Measurements from ENCODE around the gene AMOTL2.

AMOTL2 gene

DNA sequence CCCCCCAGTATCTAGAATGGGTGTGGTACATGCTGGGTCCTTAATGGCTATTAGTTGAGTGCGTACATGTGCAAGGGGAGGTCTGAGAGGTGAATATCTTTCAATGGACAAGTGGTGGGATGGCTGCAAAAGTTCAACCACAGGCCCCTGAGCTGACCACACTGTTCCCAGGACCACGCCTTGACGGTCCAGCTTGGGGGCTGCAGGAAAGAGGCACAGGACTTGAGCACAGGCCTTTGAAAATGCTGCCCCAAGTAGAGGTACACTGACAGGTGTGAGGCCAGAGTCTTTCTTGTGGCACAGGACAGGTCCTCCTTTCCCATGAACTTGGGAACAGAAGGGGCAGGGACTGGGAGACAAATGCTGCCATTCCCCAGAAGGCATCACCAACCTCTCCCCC is 24.0 kb downstream of the AMOTL2 start:
- H3K14ac ChIP-seq (ENCODE audit: low read length in 2 of 2): no peak overlapping the region
- peaks cover 19 to 28% of the 10 kb centered on the region in 2 experiments for H3K36me3 ChIP-seq (ENCODE audit: control insufficient read depth in 1 of 2, insufficient read depth in 2 of 2, low read depth in 1 of 2, low read length in 2 of 2)
- H4K8ac ChIP-seq (ENCODE audit: low read length): no peak overlapping the region
- H2AFZ ChIP-seq (ENCODE audit: low read depth, low read length): no peak overlapping the region
- H2BK12ac ChIP-seq (ENCODE audit: low read length in 2 of 2): no peak overlapping the region
- H3K9ac ChIP-seq (ENCODE audit: low read length): no peak overlapping the region
- DNase-seq: no peak
- no peak overlapping the region for H2BK120ac ChIP-seq (ENCODE audit: low read depth, low read length)
- H3K79me1 ChIP-seq (replicated peaks; ENCODE audit: low read length, poor library complexity, severe bottlenecking): peaks cover 2% of the 10 kb centered on the region
- no peaks in the 10 kb centered on the region for H3K27me3 ChIP-seq (ENCODE audit: control insufficient read depth in 1 of 2, insufficient read depth in 1 of 2, low read length in 2 of 2)
- no peak overlapping the region for H3K4ac ChIP-seq (ENCODE audit: low read depth in 1 of 2, low read length in 2 of 2)
- no peak overlapping the region for H3K23ac ChIP-seq (ENCODE audit: low read length in 2 of 2)
- no peak overlapping the region for H2BK15ac ChIP-seq (ENCODE audit: low read depth, poor library complexity, severe bottlenecking)
- peak overlapping the region; percentile 25 for H4K91ac ChIP-seq (ENCODE audit: low read length)
- no peak overlapping the region for H3K18ac ChIP-seq (ENCODE audit: low read depth in 1 of 2, low read length in 2 of 2)
- 96% methylated on average over 3 of the region's 3 CpGs for WGBS
- H2AK5ac ChIP-seq (ENCODE audit: low read length, severe bottlenecking): peak overlapping the region; percentile 16
- H3K9me3 ChIP-seq (ENCODE audit: control insufficient read depth, low read length): peaks cover 23% of the 10 kb centered on the region
- H3K4me1 ChIP-seq (ENCODE audit: control insufficient read depth, insufficient read depth, low read depth, low read length): peaks cover 32% of the 10 kb centered on the region
- H2BK5ac ChIP-seq (ENCODE audit: low read depth, low read length, poor library complexity, severe bottlenecking): no peak overlapping the region
- no peak overlapping the region for H3K4me3 ChIP-seq (ENCODE audit: insufficient read depth in 1 of 2, low read depth in 1 of 2, low read length in 2 of 2)
- no peak overlapping the region for H3K27ac ChIP-seq (ENCODE audit: low read length, poor library complexity, severe bottlenecking)
- H3K4me2 ChIP-seq (ENCODE audit: low read length, poor library complexity, severe bottlenecking): no peak overlapping the region

DNA sequence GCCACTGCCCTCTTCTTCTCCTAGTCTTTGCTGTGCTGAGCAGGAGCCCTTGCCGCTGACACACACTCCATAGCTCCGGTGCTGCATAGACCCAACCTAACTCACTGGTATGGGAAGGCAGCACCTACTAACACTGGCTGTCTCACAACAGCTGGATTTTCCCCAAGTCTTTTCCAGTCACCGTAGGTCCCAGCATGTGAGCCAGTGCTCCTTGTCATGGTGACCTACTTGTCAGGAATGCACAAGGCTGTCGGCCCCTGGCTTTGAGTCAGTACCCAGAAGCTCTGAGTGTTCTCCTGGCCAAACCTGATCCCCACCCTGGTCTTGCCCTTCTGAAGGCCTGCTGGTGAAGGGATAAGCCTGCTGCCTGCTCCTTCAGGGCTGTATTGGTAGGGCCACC is 25.7 kb downstream of the AMOTL2 start:
- H3K79me1 ChIP-seq (replicated peaks; ENCODE audit: low read length, poor library complexity, severe bottlenecking): no peaks in the 10 kb centered on the region
- no peak overlapping the region for H2BK5ac ChIP-seq (ENCODE audit: low read depth, low read length, poor library complexity, severe bottlenecking)
- no peak overlapping the region for H3K9ac ChIP-seq (ENCODE audit: low read length)
- H2BK12ac ChIP-seq (ENCODE audit: low read length in 2 of 2): peak overlapping the region in 1 of 2 experiments; percentile 4
- H3K4me3 ChIP-seq (ENCODE audit: insufficient read depth in 1 of 2, low read depth in 1 of 2, low read length in 2 of 2): no peak overlapping the region
- H3K9me3 ChIP-seq (ENCODE audit: control insufficient read depth, low read length): peaks cover 23% of the 10 kb centered on the region
- no peak overlapping the region for H3K23ac ChIP-seq (ENCODE audit: low read length in 2 of 2)
- peak; percentile 64 for DNase-seq
- H3K14ac ChIP-seq (ENCODE audit: low read length in 2 of 2): peak overlapping the region in 1 of 2 experiments; percentile 58
- H2BK15ac ChIP-seq (ENCODE audit: low read depth, poor library complexity, severe bottlenecking): no peak overlapping the region
- H3K36me3 ChIP-seq (ENCODE audit: control insufficient read depth in 1 of 2, insufficient read depth in 2 of 2, low read depth in 1 of 2, low read length in 2 of 2): peaks cover 4 to 11% of the 10 kb centered on the region in 2 experiments
- no peak overlapping the region for H2AFZ ChIP-seq (ENCODE audit: low read depth, low read length)
- H2BK120ac ChIP-seq (ENCODE audit: low read depth, low read length): no peak overlapping the region
- no peak overlapping the region for H3K18ac ChIP-seq (ENCODE audit: low read depth in 1 of 2, low read length in 2 of 2)
- WGBS: 64% methylated on average over 4 of the region's 4 CpGs
- no peak overlapping the region for H4K91ac ChIP-seq (ENCODE audit: low read length)
- no peak overlapping the region for H3K27ac ChIP-seq (ENCODE audit: low read length, poor library complexity, severe bottlenecking)
- no peak overlapping the region for H3K4me2 ChIP-seq (ENCODE audit: low read length, poor library complexity, severe bottlenecking)
- H3K27me3 ChIP-seq (ENCODE audit: control insufficient read depth in 1 of 2, insufficient read depth in 1 of 2, low read length in 2 of 2): no peaks in the 10 kb centered on the region
- H2AK5ac ChIP-seq (ENCODE audit: low read length, severe bottlenecking): no peak overlapping the region
- H3K4ac ChIP-seq (ENCODE audit: low read depth in 1 of 2, low read length in 2 of 2): no peak overlapping the region
- no peak overlapping the region for H4K8ac ChIP-seq (ENCODE audit: low read length)
- H3K4me1 ChIP-seq (ENCODE audit: control insufficient read depth, insufficient read depth, low read depth, low read length): peaks cover 16% of the 10 kb centered on the region

DNA sequence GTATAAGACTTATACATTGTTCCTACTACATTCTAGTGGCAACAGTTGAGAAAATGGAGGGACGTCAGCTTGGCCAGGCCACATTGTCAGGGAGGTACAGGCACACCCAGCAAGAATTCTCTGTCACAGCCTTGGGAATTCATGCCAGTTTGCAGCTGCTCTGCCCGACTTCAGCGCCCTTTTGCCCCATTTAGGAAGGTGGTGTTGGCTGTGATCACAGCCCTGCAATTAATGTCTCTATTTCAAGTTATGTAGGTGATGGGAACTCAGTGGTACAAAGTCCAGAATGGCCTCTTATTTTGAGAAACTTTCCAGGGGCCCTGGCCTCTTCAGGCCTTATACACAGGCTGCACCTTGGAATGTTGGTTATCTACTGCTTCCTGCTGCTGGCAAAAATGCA is 26.7 kb downstream of the AMOTL2 start:
- Histone ChIP-seq H2AK5ac (ENCODE audit: low read length, severe bottlenecking) (no peak overlapping the region), H3K9ac (ENCODE audit: low read length) (no peak overlapping the region), H4K91ac (ENCODE audit: low read length) (no peak overlapping the region), H4K8ac (ENCODE audit: low read length) (no peak overlapping the region), H3K27me3 (ENCODE audit: control insufficient read depth in 1 of 2, insufficient read depth in 1 of 2, low read length in 2 of 2) (no peaks in the 10 kb centered on the region), H2BK15ac (ENCODE audit: low read depth, poor library complexity, severe bottlenecking) (no peak overlapping the region), H3K18ac (ENCODE audit: low read depth in 1 of 2, low read length in 2 of 2) (no peak overlapping the region), H3K9me3 (ENCODE audit: control insufficient read depth, low read length) (peaks cover 23% of the 10 kb centered on the region), H3K79me1 (replicated peaks; ENCODE audit: low read length, poor library complexity, severe bottlenecking) (no peaks in the 10 kb centered on the region), H3K14ac (ENCODE audit: low read length in 2 of 2) (no peak overlapping the region), H3K4ac (ENCODE audit: low read depth in 1 of 2, low read length in 2 of 2) (no peak overlapping the region), H3K27ac (ENCODE audit: low read length, poor library complexity, severe bottlenecking) (no peak overlapping the region), H3K23ac (ENCODE audit: low read length in 2 of 2) (no peak overlapping the region), H3K4me1 (ENCODE audit: control insufficient read depth, insufficient read depth, low read depth, low read length) (peaks cover 10% of the 10 kb centered on the region), H2BK12ac (ENCODE audit: low read length in 2 of 2) (no peak overlapping the region), H2BK5ac (ENCODE audit: low read depth, low read length, poor library complexity, severe bottlenecking) (no peak overlapping the region), H3K36me3 (ENCODE audit: control insufficient read depth in 1 of 2, insufficient read depth in 2 of 2, low read depth in 1 of 2, low read length in 2 of 2) (peaks cover 0 to 5% of the 10 kb centered on the region in 2 experiments), H2BK120ac (ENCODE audit: low read depth, low read length) (no peak overlapping the region), H3K4me2 (ENCODE audit: low read length, poor library complexity, severe bottlenecking) (no peak overlapping the region), H3K4me3 (ENCODE audit: insufficient read depth in 1 of 2, low read depth in 1 of 2, low read length in 2 of 2) (no peak overlapping the region), H2AFZ (ENCODE audit: low read depth, low read length) (no peak overlapping the region)
- no peak for DNase-seq
- WGBS: 95% methylated on average over 3 of the region's 3 CpGs

DNA sequence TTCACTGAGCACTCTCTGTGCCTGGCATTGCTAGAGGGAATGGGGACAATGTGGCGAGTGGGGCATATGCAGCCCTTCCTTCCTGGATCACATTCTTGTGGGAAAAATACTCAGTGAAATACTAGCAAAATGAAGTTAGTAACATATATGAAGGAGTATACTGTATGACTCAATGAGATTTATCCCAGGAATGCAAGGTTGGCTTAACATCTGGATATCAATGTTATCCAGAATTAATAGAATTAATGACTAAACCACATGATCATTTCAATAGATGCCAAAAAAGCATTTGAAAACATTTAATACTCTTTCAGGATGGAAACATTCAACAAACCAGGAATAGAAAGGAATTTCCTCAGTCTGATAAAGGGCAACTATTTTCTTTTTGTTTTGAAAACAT is 27.5 kb downstream of the AMOTL2 start:
- H3K27ac ChIP-seq (ENCODE audit: low read length, poor library complexity, severe bottlenecking): no peak overlapping the region
- H3K14ac ChIP-seq (ENCODE audit: low read length in 2 of 2): no peak overlapping the region
- DNase-seq: no peak
- no peaks in the 10 kb centered on the region for H3K79me1 ChIP-seq (replicated peaks; ENCODE audit: low read length, poor library complexity, severe bottlenecking)
- no peak overlapping the region for H3K18ac ChIP-seq (ENCODE audit: low read depth in 1 of 2, low read length in 2 of 2)
- no peak overlapping the region for H4K91ac ChIP-seq (ENCODE audit: low read length)
- no peak overlapping the region for H3K23ac ChIP-seq (ENCODE audit: low read length in 2 of 2)
- no peak overlapping the region for H2BK12ac ChIP-seq (ENCODE audit: low read length in 2 of 2)
- H3K4ac ChIP-seq (ENCODE audit: low read depth in 1 of 2, low read length in 2 of 2): no peak overlapping the region
- peaks cover 10% of the 10 kb centered on the region for H3K4me1 ChIP-seq (ENCODE audit: control insufficient read depth, insufficient read depth, low read depth, low read length)
- H2BK120ac ChIP-seq (ENCODE audit: low read depth, low read length): no peak overlapping the region
- no peak overlapping the region for H3K9ac ChIP-seq (ENCODE audit: low read length)
- no peak overlapping the region for H3K4me3 ChIP-seq (ENCODE audit: insufficient read depth in 1 of 2, low read depth in 1 of 2, low read length in 2 of 2)
- no peak overlapping the region for H2BK15ac ChIP-seq (ENCODE audit: low read depth, poor library complexity, severe bottlenecking)
- no peak overlapping the region for H2AFZ ChIP-seq (ENCODE audit: low read depth, low read length)
- no peak overlapping the region for H2AK5ac ChIP-seq (ENCODE audit: low read length, severe bottlenecking)
- WGBS: 0% methylated on average over 1 of the region's 1 CpG
- H3K9me3 ChIP-seq (ENCODE audit: control insufficient read depth, low read length): peaks cover 23% of the 10 kb centered on the region
- H2BK5ac ChIP-seq (ENCODE audit: low read depth, low read length, poor library complexity, severe bottlenecking): no peak overlapping the region
- peaks cover 0 to 4% of the 10 kb centered on the region in 2 experiments for H3K36me3 ChIP-seq (ENCODE audit: control insufficient read depth in 1 of 2, insufficient read depth in 2 of 2, low read depth in 1 of 2, low read length in 2 of 2)
- no peak overlapping the region for H3K4me2 ChIP-seq (ENCODE audit: low read length, poor library complexity, severe bottlenecking)
- no peak overlapping the region for H4K8ac ChIP-seq (ENCODE audit: low read length)
- no peaks in the 10 kb centered on the region for H3K27me3 ChIP-seq (ENCODE audit: control insufficient read depth in 1 of 2, insufficient read depth in 1 of 2, low read length in 2 of 2)
